ENCODE results near the gene MOBP.

Gene MOBP

DNA sequence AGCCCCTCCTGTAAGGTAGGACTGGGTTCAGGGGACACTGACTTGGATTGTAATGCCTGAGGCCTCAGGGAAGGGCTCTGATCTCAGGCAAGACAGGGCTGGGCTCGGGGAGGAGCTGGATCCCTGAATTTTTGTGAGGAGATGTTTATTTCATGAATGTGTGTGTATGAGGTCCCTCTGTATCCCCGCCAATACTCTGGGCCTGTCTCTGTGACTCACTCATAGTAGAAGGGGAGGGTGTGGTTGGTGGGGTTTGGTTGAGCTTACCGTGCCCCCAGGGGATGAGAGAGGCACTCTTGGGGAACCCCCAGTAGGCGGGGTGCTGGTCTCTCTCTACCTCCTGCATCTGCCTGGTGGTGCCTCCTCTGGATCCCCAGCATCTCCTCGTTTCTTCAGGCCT lies 32.9 kb upstream of the MOBP start:
- H3K27me3 ChIP-seq (ENCODE audit: control insufficient read depth, insufficient read depth, low read length) = no peaks in the 10 kb centered on the region
- no peak overlapping the region for H3K27ac ChIP-seq (ENCODE audit: low read depth, low read length)
- H3K4me1 ChIP-seq (ENCODE audit: control insufficient read depth, insufficient read depth, low read length) = no peaks in the 10 kb centered on the region
- H3K9me3 ChIP-seq (ENCODE audit: control insufficient read depth, insufficient read depth, low read length) = no peaks in the 10 kb centered on the region
- no peak overlapping the region for H3K4me3 ChIP-seq (ENCODE audit: low read depth, low read length)
- no peak overlapping the region for H3K9ac ChIP-seq (ENCODE audit: low read depth, low read length)
- H3K36me3 ChIP-seq (ENCODE audit: control insufficient read depth, insufficient read depth, low read length) = no peaks in the 10 kb centered on the region

DNA sequence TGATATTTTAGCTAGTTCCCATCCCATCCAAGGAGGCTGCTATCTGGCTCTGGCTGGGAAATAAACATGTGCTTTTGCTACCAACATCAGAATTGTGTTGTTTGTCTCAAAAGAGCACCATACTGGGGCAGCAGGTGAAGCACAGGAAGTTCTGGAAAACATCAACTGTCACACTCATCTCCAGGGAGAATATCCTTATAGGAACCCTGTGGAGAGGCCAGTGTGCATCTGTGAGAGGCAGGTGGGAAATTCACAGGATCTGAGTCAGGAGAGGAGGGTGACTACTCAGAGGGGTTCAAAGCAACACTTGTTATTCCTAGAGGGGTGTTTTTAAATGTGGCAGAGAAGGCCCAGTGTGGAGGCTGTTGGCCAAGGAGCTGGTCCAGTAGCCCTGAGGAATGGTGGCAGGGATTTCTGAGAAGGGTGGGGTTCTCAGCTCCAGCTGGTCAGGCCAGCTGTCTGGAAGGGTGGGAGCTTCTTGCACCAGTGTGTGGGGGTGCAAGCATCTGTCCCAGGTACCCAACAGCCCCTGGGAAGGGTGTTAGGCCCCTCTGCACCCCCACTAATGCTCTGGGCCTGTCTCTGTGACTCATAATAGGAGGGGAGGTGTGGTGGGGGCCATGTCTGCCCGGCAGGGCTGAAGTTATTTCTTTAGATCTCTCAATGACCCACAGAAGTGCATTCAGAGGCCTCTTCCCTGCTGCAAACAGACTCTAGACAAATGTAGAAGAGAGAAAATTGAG lies 32.3 kb upstream of the MOBP start:
- no peak overlapping the region for H3K9ac ChIP-seq (ENCODE audit: low read depth, low read length)
- H3K27ac ChIP-seq (ENCODE audit: low read depth, low read length) = no peak overlapping the region
- no peaks in the 10 kb centered on the region for H3K9me3 ChIP-seq (ENCODE audit: control insufficient read depth, insufficient read depth, low read length)
- H3K36me3 ChIP-seq (ENCODE audit: control insufficient read depth, insufficient read depth, low read length) = no peaks in the 10 kb centered on the region
- no peaks in the 10 kb centered on the region for H3K4me1 ChIP-seq (ENCODE audit: control insufficient read depth, insufficient read depth, low read length)
- no peaks in the 10 kb centered on the region for H3K27me3 ChIP-seq (ENCODE audit: control insufficient read depth, insufficient read depth, low read length)
- no peak overlapping the region for H3K4me3 ChIP-seq (ENCODE audit: low read depth, low read length)

DNA sequence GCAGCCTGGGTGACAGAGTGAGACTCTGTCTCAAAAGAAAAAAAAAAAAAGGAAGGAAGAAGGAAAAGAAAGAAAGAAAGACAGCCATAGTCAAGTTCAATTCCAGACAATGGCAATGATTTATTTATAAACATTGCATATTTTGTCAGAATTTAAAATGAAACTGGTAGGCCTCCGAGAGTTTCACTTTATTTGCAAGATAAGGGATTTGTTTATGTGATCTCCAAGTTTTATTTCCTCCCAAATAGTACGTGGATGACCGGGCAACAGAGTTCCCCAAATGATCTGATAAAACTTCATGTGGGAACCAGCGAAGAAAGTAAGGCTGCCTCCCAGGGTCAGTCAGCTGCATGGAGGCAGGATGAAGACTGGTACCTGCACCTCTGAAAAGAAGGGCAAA lies 28.6 kb upstream of the MOBP start:
- Histone ChIP-seq H3K27ac (ENCODE audit: low read depth, low read length) (no peak overlapping the region), H3K36me3 (ENCODE audit: control insufficient read depth, insufficient read depth, low read length) (no peaks in the 10 kb centered on the region), H3K4me1 (ENCODE audit: control insufficient read depth, insufficient read depth, low read length) (no peaks in the 10 kb centered on the region), H3K27me3 (ENCODE audit: control insufficient read depth, insufficient read depth, low read length) (no peaks in the 10 kb centered on the region), H3K9me3 (ENCODE audit: control insufficient read depth, insufficient read depth, low read length) (no peaks in the 10 kb centered on the region), H3K9ac (ENCODE audit: low read depth, low read length) (no peak overlapping the region), H3K4me3 (ENCODE audit: low read depth, low read length) (no peak overlapping the region)

DNA sequence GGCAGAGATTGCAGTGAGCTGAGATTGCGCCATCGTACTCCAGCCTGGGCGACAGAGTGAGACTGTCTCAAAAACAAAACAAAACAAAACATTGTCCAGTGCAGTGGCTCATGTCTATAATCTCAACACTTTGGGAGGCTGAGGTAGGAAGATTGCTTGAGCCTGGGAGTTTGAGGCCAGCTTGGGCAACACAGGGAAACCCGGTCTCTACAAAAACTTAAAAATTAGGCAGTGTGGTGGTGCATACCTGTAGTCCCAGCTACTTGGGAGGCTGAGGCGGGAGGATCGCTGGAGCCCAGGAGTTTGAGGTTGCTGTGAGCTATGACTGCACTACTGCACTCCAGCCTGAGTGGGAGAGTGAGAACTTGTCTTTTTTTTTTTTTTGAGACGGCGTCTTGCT lies 27.2 kb upstream of the MOBP start:
- no peaks in the 10 kb centered on the region for H3K4me1 ChIP-seq (ENCODE audit: control insufficient read depth, insufficient read depth, low read length)
- no peaks in the 10 kb centered on the region for H3K27me3 ChIP-seq (ENCODE audit: control insufficient read depth, insufficient read depth, low read length)
- no peaks in the 10 kb centered on the region for H3K9me3 ChIP-seq (ENCODE audit: control insufficient read depth, insufficient read depth, low read length)
- H3K27ac ChIP-seq (ENCODE audit: low read depth, low read length) = no peak overlapping the region
- H3K4me3 ChIP-seq (ENCODE audit: low read depth, low read length) = no peak overlapping the region
- no peak overlapping the region for H3K9ac ChIP-seq (ENCODE audit: low read depth, low read length)
- no peaks in the 10 kb centered on the region for H3K36me3 ChIP-seq (ENCODE audit: control insufficient read depth, insufficient read depth, low read length)

DNA sequence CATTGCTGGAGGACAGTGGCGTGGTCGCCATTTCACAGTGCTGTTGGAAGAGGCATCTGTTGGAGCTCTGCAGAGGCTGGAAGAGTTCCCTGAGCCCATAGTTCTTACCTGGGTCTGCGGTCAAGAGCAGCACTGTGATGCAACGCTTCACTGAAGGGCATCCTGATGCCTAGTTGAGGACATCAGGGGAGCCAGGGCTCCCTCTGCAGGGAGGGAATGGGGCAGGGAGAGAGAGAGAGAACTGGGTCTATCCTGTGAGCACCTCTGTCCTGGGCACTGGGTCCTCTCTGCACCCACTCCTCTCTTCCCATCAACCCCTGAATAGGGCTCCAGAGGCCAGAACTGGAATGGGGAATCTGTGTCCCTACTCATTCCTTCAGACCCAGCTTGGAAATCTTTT lies 23.9 kb upstream of the MOBP start:
- H3K36me3 ChIP-seq (ENCODE audit: control insufficient read depth, insufficient read depth, low read length) = no peaks in the 10 kb centered on the region
- no peak overlapping the region for H3K9ac ChIP-seq (ENCODE audit: low read depth, low read length)
- H3K4me3 ChIP-seq (ENCODE audit: low read depth, low read length) = no peak overlapping the region
- no peak overlapping the region for H3K27ac ChIP-seq (ENCODE audit: low read depth, low read length)
- no peaks in the 10 kb centered on the region for H3K27me3 ChIP-seq (ENCODE audit: control insufficient read depth, insufficient read depth, low read length)
- H3K4me1 ChIP-seq (ENCODE audit: control insufficient read depth, insufficient read depth, low read length) = no peaks in the 10 kb centered on the region
- H3K9me3 ChIP-seq (ENCODE audit: control insufficient read depth, insufficient read depth, low read length) = no peaks in the 10 kb centered on the region

DNA sequence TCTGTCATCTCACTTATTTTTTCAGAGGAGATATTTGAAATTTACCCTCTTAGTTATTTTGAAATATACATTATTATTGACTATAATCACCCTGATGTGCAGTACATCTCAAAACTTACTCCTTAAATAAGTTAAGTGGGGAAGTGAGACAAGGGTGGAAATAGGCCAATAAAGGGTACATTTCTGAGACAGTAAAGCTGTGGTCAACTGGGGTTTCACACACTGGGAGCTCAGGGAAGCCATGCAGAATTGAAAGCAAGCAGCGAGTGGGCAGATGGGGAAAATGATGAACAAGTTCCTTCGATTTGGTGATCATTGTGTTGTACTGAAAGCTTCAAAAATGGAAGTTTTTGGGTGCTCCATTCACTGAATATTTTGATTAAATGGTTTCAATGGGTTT lies 21.6 kb upstream of the MOBP start:
- Histone ChIP-seq H3K36me3 (ENCODE audit: control insufficient read depth, insufficient read depth, low read length) (no peaks in the 10 kb centered on the region), H3K27me3 (ENCODE audit: control insufficient read depth, insufficient read depth, low read length) (no peaks in the 10 kb centered on the region), H3K27ac (ENCODE audit: low read depth, low read length) (no peak overlapping the region), H3K9me3 (ENCODE audit: control insufficient read depth, insufficient read depth, low read length) (no peaks in the 10 kb centered on the region), H3K4me3 (ENCODE audit: low read depth, low read length) (no peak overlapping the region), H3K4me1 (ENCODE audit: control insufficient read depth, insufficient read depth, low read length) (no peaks in the 10 kb centered on the region), H3K9ac (ENCODE audit: low read depth, low read length) (no peak overlapping the region)

DNA sequence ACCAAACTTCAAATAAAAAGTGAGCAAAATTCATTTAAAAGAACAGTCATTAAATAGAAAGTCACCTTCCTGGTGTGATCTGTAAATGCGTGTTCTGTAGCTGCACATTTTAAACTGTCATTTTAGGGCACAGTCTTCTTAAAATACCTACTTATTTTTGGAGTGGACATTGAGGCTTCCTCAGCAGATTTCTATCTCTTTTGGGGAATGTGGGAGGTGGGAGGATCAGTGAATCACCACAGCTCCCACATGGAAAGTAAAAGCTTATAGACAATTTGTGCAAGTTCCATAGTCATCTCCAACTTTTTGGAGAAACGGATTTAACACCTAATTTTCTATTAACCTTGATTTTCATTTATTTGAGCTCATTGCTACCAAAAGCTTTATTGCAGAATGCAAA lies 21.0 kb upstream of the MOBP start:
- H3K4me3 ChIP-seq (ENCODE audit: low read depth, low read length) = no peak overlapping the region
- no peaks in the 10 kb centered on the region for H3K27me3 ChIP-seq (ENCODE audit: control insufficient read depth, insufficient read depth, low read length)
- no peaks in the 10 kb centered on the region for H3K36me3 ChIP-seq (ENCODE audit: control insufficient read depth, insufficient read depth, low read length)
- H3K4me1 ChIP-seq (ENCODE audit: control insufficient read depth, insufficient read depth, low read length) = no peaks in the 10 kb centered on the region
- H3K27ac ChIP-seq (ENCODE audit: low read depth, low read length) = no peak overlapping the region
- no peak overlapping the region for H3K9ac ChIP-seq (ENCODE audit: low read depth, low read length)
- no peaks in the 10 kb centered on the region for H3K9me3 ChIP-seq (ENCODE audit: control insufficient read depth, insufficient read depth, low read length)

DNA sequence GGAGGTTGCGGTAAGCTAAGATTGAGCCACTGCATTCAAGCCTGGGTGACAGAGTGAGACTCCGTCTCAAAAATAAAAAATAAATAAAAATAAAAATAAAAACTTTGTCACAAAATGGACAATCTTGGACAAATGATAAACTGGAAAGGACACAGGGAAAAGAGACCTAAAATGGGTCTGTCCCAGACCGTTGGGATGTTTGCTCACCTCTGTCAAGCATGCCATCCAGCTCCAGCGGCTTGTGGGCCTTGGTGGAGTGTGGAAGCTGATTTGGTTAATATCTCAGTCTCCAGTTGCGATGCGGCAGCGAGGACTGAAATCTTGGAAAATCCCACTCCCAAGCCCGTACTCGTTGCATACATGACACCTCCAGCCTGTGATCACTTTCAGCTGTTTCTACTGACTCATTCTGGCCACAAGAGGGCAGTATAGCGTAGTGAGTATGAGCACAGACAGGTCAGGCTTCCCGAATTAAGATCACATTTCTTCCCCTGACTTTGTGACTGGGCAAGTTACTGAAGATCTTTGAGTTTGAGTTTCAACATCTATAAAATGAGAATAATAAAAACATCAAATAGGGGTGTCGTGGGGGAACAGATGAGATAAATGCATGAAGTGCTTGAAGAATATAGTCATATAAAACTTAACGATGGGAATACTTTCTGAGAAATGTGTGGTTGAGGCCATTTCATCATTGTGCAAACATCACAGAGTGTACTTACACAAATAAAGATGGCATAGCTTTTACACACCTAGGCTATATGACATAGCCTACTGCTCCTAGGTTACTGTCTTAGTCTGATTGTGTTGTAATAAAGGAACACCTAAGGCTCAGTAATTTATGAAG lies 19.6 kb upstream of the MOBP start:
- Histone ChIP-seq H3K27me3 (ENCODE audit: control insufficient read depth, insufficient read depth, low read length) (no peaks in the 10 kb centered on the region), H3K9me3 (ENCODE audit: control insufficient read depth, insufficient read depth, low read length) (no peaks in the 10 kb centered on the region), H3K36me3 (ENCODE audit: control insufficient read depth, insufficient read depth, low read length) (no peaks in the 10 kb centered on the region), H3K4me3 (ENCODE audit: low read depth, low read length) (no peak overlapping the region), H3K27ac (ENCODE audit: low read depth, low read length) (no peak overlapping the region), H3K4me1 (ENCODE audit: control insufficient read depth, insufficient read depth, low read length) (no peaks in the 10 kb centered on the region), H3K9ac (ENCODE audit: low read depth, low read length) (no peak overlapping the region)

DNA sequence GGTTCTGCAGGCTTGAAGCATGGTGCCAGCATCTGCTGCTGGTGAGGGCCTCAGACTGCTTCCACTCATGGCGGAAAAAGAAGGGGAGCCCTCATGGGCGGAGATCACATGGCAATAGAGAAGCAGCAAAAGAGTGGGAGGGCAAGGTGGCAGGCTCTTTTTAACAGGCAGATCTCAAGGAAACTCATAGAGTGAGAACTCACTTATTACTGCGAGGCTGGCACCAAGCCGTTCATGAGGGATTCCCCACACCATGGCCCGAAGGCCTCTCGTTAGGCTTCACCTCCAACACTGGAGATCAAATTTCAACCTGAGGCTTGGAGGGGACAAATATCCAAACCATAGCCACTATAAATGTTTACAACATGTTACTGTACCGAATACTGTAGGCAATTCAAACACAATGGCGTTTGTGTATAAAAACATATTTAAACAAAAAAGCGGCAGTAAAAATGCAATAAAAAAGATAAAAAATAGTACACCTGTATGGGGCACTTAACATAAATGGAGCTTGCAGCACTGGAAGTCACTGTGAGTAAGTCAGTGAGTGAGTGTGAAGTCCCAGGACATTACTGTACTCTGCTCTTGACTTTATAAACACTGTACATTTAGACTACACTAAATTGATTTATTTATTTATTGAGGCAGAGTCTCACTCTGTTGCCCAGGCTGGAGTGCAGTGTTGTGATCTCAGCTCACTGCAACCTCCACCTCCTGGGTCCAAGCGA lies 18.8 kb upstream of the MOBP start:
- Histone ChIP-seq H3K4me1 (ENCODE audit: control insufficient read depth, insufficient read depth, low read length) (no peaks in the 10 kb centered on the region), H3K36me3 (ENCODE audit: control insufficient read depth, insufficient read depth, low read length) (no peaks in the 10 kb centered on the region), H3K27ac (ENCODE audit: low read depth, low read length) (no peak overlapping the region), H3K4me3 (ENCODE audit: low read depth, low read length) (no peak overlapping the region), H3K9ac (ENCODE audit: low read depth, low read length) (no peak overlapping the region), H3K27me3 (ENCODE audit: control insufficient read depth, insufficient read depth, low read length) (no peaks in the 10 kb centered on the region), H3K9me3 (ENCODE audit: control insufficient read depth, insufficient read depth, low read length) (no peaks in the 10 kb centered on the region)

DNA sequence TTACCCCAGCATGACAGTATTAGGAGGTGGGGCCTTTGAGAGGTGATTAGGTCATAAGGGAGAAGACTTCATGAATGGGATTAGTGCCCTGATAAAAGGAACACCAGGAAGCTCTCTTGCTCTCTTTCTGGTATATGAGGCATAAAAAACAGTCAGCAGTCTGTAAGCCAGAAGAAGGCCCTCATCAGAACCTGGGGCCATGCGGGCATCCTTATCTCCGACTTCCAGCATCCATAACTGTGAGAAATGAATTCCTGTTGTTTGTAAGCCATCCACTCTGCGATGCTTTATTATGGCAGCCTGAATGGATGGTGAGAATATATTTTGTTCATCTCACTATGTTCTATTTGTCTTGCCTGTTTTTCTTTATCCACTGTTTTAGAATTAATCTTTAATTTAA lies 17.7 kb upstream of the MOBP start:
- H3K9me3 ChIP-seq (ENCODE audit: control insufficient read depth, insufficient read depth, low read length) = no peaks in the 10 kb centered on the region
- H3K9ac ChIP-seq (ENCODE audit: low read depth, low read length) = no peak overlapping the region
- no peaks in the 10 kb centered on the region for H3K36me3 ChIP-seq (ENCODE audit: control insufficient read depth, insufficient read depth, low read length)
- no peak overlapping the region for H3K27ac ChIP-seq (ENCODE audit: low read depth, low read length)
- no peaks in the 10 kb centered on the region for H3K4me1 ChIP-seq (ENCODE audit: control insufficient read depth, insufficient read depth, low read length)
- no peak overlapping the region for H3K4me3 ChIP-seq (ENCODE audit: low read depth, low read length)
- no peaks in the 10 kb centered on the region for H3K27me3 ChIP-seq (ENCODE audit: control insufficient read depth, insufficient read depth, low read length)

DNA sequence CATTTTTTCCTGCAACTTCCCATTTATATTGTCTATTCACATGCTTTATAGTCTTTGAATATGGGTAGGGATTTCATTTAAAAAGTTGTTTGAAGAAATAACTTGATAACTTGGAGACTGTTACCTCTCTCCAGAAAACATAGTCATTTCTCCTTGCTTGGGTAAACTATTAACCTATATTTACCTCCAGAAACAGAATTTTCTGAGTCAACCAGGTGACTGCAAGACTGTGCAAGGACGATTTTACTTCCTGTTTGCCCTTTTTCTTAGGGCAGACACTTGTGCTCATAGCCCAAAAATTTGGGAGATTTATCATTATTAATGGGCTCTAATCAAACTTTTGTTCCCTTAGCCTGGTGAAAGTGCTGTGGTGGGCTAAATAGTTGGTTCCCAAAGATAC lies 14.3 kb upstream of the MOBP start:
- H3K27ac ChIP-seq (ENCODE audit: low read depth, low read length) = no peak overlapping the region
- no peaks in the 10 kb centered on the region for H3K9me3 ChIP-seq (ENCODE audit: control insufficient read depth, insufficient read depth, low read length)
- H3K27me3 ChIP-seq (ENCODE audit: control insufficient read depth, insufficient read depth, low read length) = no peaks in the 10 kb centered on the region
- no peak overlapping the region for H3K9ac ChIP-seq (ENCODE audit: low read depth, low read length)
- H3K4me3 ChIP-seq (ENCODE audit: low read depth, low read length) = no peak overlapping the region
- no peaks in the 10 kb centered on the region for H3K36me3 ChIP-seq (ENCODE audit: control insufficient read depth, insufficient read depth, low read length)
- H3K4me1 ChIP-seq (ENCODE audit: control insufficient read depth, insufficient read depth, low read length) = no peaks in the 10 kb centered on the region

Data from HUES48 (cell line).